ENCODE results near the gene ARVCF. TPM values are rescaled to one million over a fixed set of nuclear protein-coding genes. Genes with fewer than 3 reads are reported as not detected.
A peak's percentile ranks its signal among the peaks of the same experiment; 100 is the strongest.

ARVCF gene, protein sequence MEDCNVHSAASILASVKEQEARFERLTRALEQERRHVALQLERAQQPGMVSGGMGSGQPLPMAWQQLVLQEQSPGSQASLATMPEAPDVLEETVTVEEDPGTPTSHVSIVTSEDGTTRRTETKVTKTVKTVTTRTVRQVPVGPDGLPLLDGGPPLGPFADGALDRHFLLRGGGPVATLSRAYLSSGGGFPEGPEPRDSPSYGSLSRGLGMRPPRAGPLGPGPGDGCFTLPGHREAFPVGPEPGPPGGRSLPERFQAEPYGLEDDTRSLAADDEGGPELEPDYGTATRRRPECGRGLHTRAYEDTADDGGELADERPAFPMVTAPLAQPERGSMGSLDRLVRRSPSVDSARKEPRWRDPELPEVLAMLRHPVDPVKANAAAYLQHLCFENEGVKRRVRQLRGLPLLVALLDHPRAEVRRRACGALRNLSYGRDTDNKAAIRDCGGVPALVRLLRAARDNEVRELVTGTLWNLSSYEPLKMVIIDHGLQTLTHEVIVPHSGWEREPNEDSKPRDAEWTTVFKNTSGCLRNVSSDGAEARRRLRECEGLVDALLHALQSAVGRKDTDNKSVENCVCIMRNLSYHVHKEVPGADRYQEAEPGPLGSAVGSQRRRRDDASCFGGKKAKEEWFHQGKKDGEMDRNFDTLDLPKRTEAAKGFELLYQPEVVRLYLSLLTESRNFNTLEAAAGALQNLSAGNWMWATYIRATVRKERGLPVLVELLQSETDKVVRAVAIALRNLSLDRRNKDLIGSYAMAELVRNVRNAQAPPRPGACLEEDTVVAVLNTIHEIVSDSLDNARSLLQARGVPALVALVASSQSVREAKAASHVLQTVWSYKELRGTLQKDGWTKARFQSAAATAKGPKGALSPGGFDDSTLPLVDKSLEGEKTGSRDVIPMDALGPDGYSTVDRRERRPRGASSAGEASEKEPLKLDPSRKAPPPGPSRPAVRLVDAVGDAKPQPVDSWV
- 10 to 100 TPM; 37.8 to 62.0 (median 38.7) TPM for total RNA-seq
- 11.8 TPM for total RNA-seq (2013)

DNA sequence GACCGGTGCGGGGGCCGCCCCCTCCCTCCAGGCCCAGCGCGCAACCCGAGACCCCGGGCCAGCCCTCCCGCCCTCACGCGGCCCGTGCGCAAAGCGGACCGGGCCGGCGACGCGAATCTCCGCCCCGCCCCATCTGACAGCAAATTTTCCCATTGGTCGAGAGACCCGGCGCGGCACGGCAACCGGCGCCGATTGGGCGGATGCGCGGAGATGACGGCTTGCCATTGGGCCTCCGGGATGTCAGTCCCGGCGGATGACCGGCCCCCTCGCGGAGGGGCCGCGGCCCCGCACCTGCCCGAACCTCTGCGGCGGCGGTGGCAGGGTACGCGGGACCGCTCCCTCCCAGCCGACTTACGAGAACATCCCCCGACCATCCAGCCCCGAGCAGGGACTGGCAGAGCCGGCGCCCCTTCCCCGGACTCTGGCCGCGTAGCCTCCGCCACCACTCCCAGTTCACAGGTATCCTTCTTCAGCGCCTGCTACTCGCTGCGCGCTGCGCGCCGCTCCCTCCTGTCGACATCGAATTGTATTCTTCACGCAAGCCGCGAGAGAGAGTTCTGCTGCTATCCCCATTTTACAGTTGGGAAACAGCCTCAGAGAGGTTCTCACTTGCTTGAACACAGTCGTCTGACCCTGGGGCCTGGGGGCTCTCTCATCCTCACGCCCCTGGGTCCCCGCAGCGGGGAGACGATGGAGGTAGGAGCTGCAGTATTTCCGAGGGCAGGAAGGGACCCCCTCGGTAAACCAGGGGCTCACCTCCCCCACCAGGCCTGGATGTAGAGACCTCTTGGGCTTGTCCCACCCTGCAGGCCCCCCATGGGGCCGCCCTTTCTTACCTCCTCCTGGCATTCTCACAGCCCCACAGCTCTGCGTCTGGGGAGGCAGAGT lies at the start of gene ARVCF:
ARVCF (minus strand) TSS at position 90 of the 888 bp plus-strand sequence. CDS start 26,029 bp downstream, outside the sequence.
- H3K9me3 Mint-ChIP-seq, result no peaks in the 10 kb centered on the region

DNA sequence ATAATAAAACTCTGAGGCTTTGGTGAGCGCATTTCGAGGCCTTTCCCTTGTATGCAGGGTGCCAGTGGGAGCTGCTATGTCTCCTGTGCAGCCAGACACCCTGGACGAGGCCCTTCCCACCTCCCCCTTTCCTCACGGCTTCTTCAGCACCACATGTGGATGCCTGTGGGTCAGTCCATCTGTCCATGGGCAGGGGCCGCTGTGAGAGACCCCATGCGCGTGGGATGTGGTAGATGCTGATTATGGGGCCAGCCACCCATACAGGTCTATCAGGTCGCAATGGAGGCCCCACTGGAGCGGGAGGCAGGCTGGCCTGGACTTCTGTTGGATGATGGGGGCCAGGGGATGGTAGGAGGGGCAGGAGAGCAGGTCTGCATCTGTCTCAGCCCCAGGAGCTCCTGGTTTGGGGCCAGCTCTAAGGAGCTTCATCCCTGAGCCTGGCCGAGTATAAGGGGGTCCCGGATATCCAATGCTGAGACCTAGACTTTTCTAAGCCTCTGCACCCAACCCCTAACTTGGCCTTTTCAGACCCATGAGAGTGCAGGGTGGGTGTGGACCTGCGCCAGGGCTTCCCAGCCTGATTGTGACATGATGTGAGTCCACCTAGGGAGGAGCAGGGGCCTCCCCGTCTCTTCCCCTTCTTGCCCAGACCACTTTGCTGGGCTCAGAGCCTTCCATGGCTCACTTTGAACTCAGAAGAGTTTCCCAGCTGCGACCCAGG lies 49.4 kb upstream of the ARVCF start:
- intact Hi-C loops (cut with micrococcal nuclease), result no loop called here
- 96% methylated on average over 14 of the region's 14 CpGs for WGBS (ENCODE audit: insufficient coverage)
- Mint-ChIP-seq H3K9me3 (no peaks in the 10 kb centered on the region), H3K4me3 (no peak overlapping the region), H3K27ac (no peak overlapping the region), H3K27me3 (ENCODE audit: low read depth in 2 of 2) (no peaks in the 10 kb centered on the region), H3K36me3 (no peaks in the 10 kb centered on the region), H3K4me1 (peaks cover 8 to 14% of the 10 kb centered on the region in 2 donors)
- TF ChIP-seq, protein P1, sequence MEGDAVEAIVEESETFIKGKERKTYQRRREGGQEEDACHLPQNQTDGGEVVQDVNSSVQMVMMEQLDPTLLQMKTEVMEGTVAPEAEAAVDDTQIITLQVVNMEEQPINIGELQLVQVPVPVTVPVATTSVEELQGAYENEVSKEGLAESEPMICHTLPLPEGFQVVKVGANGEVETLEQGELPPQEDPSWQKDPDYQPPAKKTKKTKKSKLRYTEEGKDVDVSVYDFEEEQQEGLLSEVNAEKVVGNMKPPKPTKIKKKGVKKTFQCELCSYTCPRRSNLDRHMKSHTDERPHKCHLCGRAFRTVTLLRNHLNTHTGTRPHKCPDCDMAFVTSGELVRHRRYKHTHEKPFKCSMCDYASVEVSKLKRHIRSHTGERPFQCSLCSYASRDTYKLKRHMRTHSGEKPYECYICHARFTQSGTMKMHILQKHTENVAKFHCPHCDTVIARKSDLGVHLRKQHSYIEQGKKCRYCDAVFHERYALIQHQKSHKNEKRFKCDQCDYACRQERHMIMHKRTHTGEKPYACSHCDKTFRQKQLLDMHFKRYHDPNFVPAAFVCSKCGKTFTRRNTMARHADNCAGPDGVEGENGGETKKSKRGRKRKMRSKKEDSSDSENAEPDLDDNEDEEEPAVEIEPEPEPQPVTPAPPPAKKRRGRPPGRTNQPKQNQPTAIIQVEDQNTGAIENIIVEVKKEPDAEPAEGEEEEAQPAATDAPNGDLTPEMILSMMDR (IDR thresholded peaks at IDR 0.05), result no peak
- no peak overlapping the region for H3K4me3 ChIP-seq (ENCODE audit: low read length)
- no peak for ATAC-seq
- no peaks in the 10 kb centered on the region for H3K27me3 ChIP-seq (ENCODE audit: control insufficient read depth, insufficient read depth, low read length)
- no peak for DNase-seq
- H3K9me3 ChIP-seq (ENCODE audit: control insufficient read depth, insufficient read depth, low read length), result no peaks in the 10 kb centered on the region
- H3K27ac ChIP-seq (ENCODE audit: low read length), result no peak overlapping the region
- H3K4me1 ChIP-seq (ENCODE audit: control insufficient read depth, insufficient read depth, low read length), result peaks cover 18% of the 10 kb centered on the region
- H3K36me3 ChIP-seq (ENCODE audit: control insufficient read depth, insufficient read depth, low read length), result peaks cover 32% of the 10 kb centered on the region

More for the DNA sequence above, at the start of gene ARVCF:
- Mint-ChIP-seq H3K4me1 (peaks cover 21 to 37% of the 10 kb centered on the region in 2 donors), H3K27me3 (ENCODE audit: low read depth in 2 of 2) (no peaks in the 10 kb centered on the region), H3K4me3 (peak within 1 kb of the TSS; percentile 92), H3K27ac (peak within 1 kb of the TSS in 1 of 2 donors; percentile 76), H3K36me3 (no peaks in the 10 kb centered on the region)
- Histone ChIP-seq H3K27me3 (ENCODE audit: control insufficient read depth, insufficient read depth, low read length) (no peaks in the 10 kb centered on the region), H3K27ac (ENCODE audit: low read length) (no peak within 1 kb of the TSS), H3K9me3 (ENCODE audit: control insufficient read depth, insufficient read depth, low read length) (no peaks in the 10 kb centered on the region), H3K36me3 (ENCODE audit: control insufficient read depth, insufficient read depth, low read length) (no peaks in the 10 kb centered on the region), H3K4me1 (ENCODE audit: control insufficient read depth, insufficient read depth, low read length) (peaks cover 52% of the 10 kb centered on the region), H3K4me3 (ENCODE audit: low read length) (peak within 1 kb of the TSS; percentile 78)
- intact Hi-C loops (cut with micrococcal nuclease), result loop anchor here (2.0 kb wide), 1 partner anchor 30 kb away; no protein-coding TSS in a partner anchor
- peak; percentile 95 to 96 for DNase-seq
- ATAC-seq, result peak; percentile 65 to 74 (median 71)
- TF ChIP-seq, protein P1 (IDR thresholded peaks at IDR 0.05), result no peak
- 2% methylated on average over 79 of the region's 79 CpGs for WGBS (ENCODE audit: insufficient coverage)

DNA sequence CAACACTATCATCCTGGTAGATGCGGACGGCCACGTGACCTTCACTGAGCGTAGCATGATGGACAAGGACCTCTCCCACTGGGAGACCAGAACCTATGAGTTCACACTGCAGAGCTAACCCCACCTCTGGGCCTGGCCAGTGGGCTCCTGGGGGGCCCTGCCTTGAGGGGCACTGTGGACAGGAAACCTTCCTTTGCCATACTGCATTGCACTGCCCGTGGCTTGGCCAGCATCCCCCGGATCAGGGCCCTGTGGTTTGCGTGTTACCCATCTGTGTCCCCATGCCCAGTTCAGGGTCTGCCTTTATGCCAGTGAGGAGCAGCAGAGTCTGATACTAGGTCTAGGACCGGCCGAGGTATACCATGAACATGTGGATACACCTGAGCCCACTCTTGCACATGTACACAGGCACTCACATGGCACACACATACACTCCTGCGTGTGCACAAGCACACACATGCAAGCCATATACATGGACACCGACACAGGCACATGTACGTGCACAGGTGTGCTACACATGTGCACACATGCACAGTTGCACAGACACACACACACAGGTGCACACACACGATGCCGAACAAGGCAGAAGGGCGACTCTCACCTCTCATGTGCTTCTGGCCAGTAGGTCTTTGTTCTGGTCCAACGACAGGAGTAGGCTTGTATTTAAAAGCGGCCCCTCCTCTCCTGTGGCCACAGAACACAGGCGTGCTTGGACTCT lies 48.1 kb upstream of the ARVCF start:
- no peaks in the 10 kb centered on the region for H3K27me3 Mint-ChIP-seq (ENCODE audit: low read depth in 2 of 2)
- no peak for ATAC-seq
- peaks cover 21% of the 10 kb centered on the region for H3K4me1 ChIP-seq (ENCODE audit: control insufficient read depth, insufficient read depth, low read length)
- H3K4me3 Mint-ChIP-seq, result no peak overlapping the region
- TF ChIP-seq, protein P1 (IDR thresholded peaks at IDR 0.05), result no peak
- H3K9me3 Mint-ChIP-seq, result no peaks in the 10 kb centered on the region
- no peaks in the 10 kb centered on the region for H3K27me3 ChIP-seq (ENCODE audit: control insufficient read depth, insufficient read depth, low read length)
- 94% methylated on average over 18 of the region's 18 CpGs for WGBS (ENCODE audit: insufficient coverage)
- H3K4me3 ChIP-seq (ENCODE audit: low read length), result no peak overlapping the region
- no peaks in the 10 kb centered on the region for H3K9me3 ChIP-seq (ENCODE audit: control insufficient read depth, insufficient read depth, low read length)
- H3K27ac Mint-ChIP-seq, result no peak overlapping the region
- H3K27ac ChIP-seq (ENCODE audit: low read length), result no peak overlapping the region
- no peaks in the 10 kb centered on the region for H3K36me3 Mint-ChIP-seq
- H3K36me3 ChIP-seq (ENCODE audit: control insufficient read depth, insufficient read depth, low read length), result peaks cover 38% of the 10 kb centered on the region
- H3K4me1 Mint-ChIP-seq, result peaks cover 11 to 16% of the 10 kb centered on the region in 2 donors
- DNase-seq, result no peak
- intact Hi-C loops (cut with micrococcal nuclease), result no loop called here

All from natural killer cell (primary cell).